Subcutaneous adipose tissue (tissue), 4 donors: ENCODE measurements around the gene CFAP97. TPM values are rescaled to one million over a fixed set of nuclear protein-coding genes. Genes with fewer than 3 reads are reported as not detected.

Source experiments
- CTCF ChIP-seq: fragments of 450-650 bp; IDR thresholded peaks from one replicate; pipeline ENCODE4 v1.5.1; 2016; ENCODE audit warnings: low read depth, mild to moderate bottlenecking, control low read depth, antibody characterized with exemption, moderate library complexity
- total RNA-seq, 4 donors: library from RNA; depleted of rRNA; stranded (reverse); fragments of >200 nt; gene quantifications; one replicate each; pipeline ENCODE4 v1.1.0, GENCODE V29; 2016

CFAP97 gene
- total RNA-seq, 4 donors from 2014 or later: 27.5 to 60.0 (median 34.9) TPM

GRCh38 chr4:185229021-185229818, 25.4 kb upstream of the CFAP97 start:
- TF ChIP-seq CTCF: no peak

DNA sequence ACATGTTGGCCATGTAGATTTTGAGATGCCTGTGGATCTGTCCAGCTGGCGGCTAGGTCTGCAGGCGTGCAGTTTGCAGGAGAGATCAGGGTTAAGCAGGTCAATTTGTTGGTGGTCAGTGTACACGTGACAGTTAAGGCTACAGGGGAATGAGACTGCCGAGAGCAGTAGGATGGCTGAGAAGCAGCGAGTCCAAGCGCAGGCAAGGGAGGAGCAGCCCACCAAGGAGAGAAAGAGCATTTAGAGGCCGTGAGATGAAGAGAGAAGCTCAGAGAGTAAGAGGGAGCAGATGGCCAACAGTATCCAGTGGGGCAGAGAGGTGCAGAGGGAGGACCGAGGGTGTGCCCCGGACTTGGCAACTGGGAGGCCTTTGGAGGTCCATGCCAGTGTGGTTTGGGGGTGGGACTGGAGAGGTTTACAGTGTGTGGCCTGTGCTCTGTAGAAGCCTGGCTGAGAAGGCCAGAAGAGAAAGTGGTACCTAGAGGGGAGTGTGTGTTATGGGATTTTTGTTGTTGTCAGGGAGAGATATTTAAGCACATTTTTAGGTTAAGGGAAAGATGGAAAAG, 24.0 kb upstream of the CFAP97 start:
- no peak for TF ChIP-seq CTCF

- TF ChIP-seq CTCF: no peak
Measured at GRCh38 chr4:185227131-185227551, 23.3 kb upstream of the CFAP97 start.

GRCh38 chr4:185225940-185226339, 22.1 kb upstream of the CFAP97 start:
- no peak for TF ChIP-seq CTCF

DNA sequence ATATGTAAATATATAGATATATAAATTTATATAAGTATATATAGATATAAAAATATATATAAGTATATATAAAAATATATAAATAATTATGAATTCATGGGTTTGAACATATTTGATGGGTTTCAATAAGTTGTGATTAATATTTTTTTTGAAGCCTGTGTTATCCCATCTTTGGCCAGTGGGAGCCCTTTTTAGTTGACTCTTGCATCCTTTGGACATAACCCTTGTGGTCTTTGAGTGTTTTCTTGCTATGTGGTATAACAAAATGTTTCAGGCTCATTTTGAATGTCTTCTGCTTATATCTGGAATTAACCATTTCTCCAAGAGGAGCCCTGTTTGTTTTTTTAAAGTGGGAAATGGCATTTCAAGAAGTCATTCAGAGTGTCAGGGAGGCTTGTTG, 20.8 kb upstream of the CFAP97 start:
- TF ChIP-seq CTCF: no peak

GRCh38 chr4:185222598-185222997, 18.8 kb upstream of the CFAP97 start:
- no peak for TF ChIP-seq CTCF

- no peak for TF ChIP-seq CTCF
Measured at GRCh38 chr4:185221912-185222311, 18.1 kb upstream of the CFAP97 start.
